ENCODE data around the gene SUGP2.
A peak's percentile ranks its signal among the peaks of the same experiment; 100 is the strongest.
"Not testable (repeated sequence)": the region's sequence is repeated elsewhere in the genome, so short reads cannot be mapped to it uniquely, and the experiment has no call there.

Gene SUGP2

GRCh38 chr19:19028526-19028925 is 4.8 kb downstream of the SUGP2 start:
- no peak for FAIRE-seq

- FAIRE-seq = no peak
Observed at GRCh38 chr19:19027228-19027627, 6.1 kb downstream of the SUGP2 start.

GRCh38 chr19:19026299-19026971 is 6.9 kb downstream of the SUGP2 start:
- FAIRE-seq = no peak

GRCh38 chr19:19025861-19026260 is 7.5 kb downstream of the SUGP2 start:
- no peak for FAIRE-seq

GRCh38 chr19:19023376-19023775 is 9.9 kb downstream of the SUGP2 start:
- not testable (repeated sequence) for FAIRE-seq

GRCh38 chr19:19022380-19022961 is 10.8 kb downstream of the SUGP2 start:
- no peak for FAIRE-seq

- FAIRE-seq = no peak
Observed at GRCh38 chr19:19021115-19021514, 12.2 kb downstream of the SUGP2 start.

- FAIRE-seq = no peak
Observed at GRCh38 chr19:19010551-19010950, 22.8 kb downstream of the SUGP2 start.

- FAIRE-seq = no peak
Observed at GRCh38 chr19:19009951-19010350, 23.4 kb downstream of the SUGP2 start.

GRCh38 chr19:19006213-19006612 is 27.1 kb downstream of the SUGP2 start:
- no peak for FAIRE-seq

GRCh38 chr19:19004144-19004543 is 29.2 kb downstream of the SUGP2 start:
- FAIRE-seq = no peak

GRCh38 chr19:18999896-19000620 is 33.3 kb downstream of the SUGP2 start:
- no peak for FAIRE-seq

GRCh38 chr19:18999016-18999758 is 34.1 kb downstream of the SUGP2 start:
- FAIRE-seq = no peak

- no peak for FAIRE-seq
Observed at GRCh38 chr19:18998276-18998675, 35.0 kb downstream of the SUGP2 start.

- FAIRE-seq = no peak
Observed at GRCh38 chr19:18996796-18997394, 36.4 kb downstream of the SUGP2 start.

- no peak for FAIRE-seq
Observed at GRCh38 chr19:18996351-18996750, 37.0 kb downstream of the SUGP2 start.

GRCh38 chr19:18995804-18996241 is 37.5 kb downstream of the SUGP2 start:
- FAIRE-seq = peak; percentile 95

- no peak for FAIRE-seq
Observed at GRCh38 chr19:18993115-18993514, 40.2 kb downstream of the SUGP2 start.

- FAIRE-seq = no peak
Observed at GRCh38 chr19:18992696-18993095, 40.6 kb downstream of the SUGP2 start.

- FAIRE-seq = no peak
Observed at GRCh38 chr19:18991468-18991867, 41.8 kb downstream of the SUGP2 start.

- no peak for FAIRE-seq
Observed at GRCh38 chr19:18991006-18991405, 42.3 kb downstream of the SUGP2 start.

- no peak for FAIRE-seq
Observed at GRCh38 chr19:18990128-18990708, 43.1 kb downstream of the SUGP2 start.

- no peak for FAIRE-seq
Observed at GRCh38 chr19:18989316-18989715, 44.0 kb downstream of the SUGP2 start.

Data from G401.6 (cell line).